Endothelial cell of hepatic sinusoid (primary cell): ENCODE measurements around the gene C9orf50.

Source experiments
- in situ Hi-C: cut with HindIII; loops from 2 replicates; pipeline ENCODE4 v1.10.0; 2017; ENCODE audit warnings: low sequenced_read_pairs

The C9orf50 gene

GRCh38 chr9:129573977-129574376, 46.9 kb downstream of the C9orf50 start:
- in situ Hi-C loops: no loop called here

GRCh38 chr9:129572517-129572916, 48.4 kb downstream of the C9orf50 start:
- in situ Hi-C loops: no loop called here

DNA sequence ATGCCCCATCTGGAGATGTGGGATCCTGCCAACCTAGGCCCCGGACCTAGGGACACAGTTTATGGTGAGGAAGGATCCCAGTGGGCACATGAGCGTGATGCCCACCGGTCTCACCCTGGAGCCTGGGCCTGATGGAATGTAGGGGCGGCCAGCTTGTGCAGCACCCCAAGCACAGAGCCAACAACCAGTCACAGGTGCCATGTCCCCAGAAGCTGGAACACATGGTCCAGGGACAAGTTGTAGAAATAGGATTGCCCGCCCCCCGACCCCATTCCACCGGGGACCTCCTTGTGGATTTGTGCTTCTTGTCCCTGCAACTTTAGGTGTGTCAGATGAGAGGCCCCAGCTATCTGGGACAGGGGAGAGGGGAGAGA, 48.9 kb downstream of the C9orf50 start:
- in situ Hi-C loops: no loop called here

GRCh38 chr9:129571298-129572051, 49.4 kb downstream of the C9orf50 start:
- in situ Hi-C loops: no loop called here

GRCh38 chr9:129570450-129571297, 50.2 kb downstream of the C9orf50 start:
- in situ Hi-C loops: no loop called here

GRCh38 chr9:129569502-129570449, 51.1 kb downstream of the C9orf50 start:
- in situ Hi-C loops: no loop called here

DNA sequence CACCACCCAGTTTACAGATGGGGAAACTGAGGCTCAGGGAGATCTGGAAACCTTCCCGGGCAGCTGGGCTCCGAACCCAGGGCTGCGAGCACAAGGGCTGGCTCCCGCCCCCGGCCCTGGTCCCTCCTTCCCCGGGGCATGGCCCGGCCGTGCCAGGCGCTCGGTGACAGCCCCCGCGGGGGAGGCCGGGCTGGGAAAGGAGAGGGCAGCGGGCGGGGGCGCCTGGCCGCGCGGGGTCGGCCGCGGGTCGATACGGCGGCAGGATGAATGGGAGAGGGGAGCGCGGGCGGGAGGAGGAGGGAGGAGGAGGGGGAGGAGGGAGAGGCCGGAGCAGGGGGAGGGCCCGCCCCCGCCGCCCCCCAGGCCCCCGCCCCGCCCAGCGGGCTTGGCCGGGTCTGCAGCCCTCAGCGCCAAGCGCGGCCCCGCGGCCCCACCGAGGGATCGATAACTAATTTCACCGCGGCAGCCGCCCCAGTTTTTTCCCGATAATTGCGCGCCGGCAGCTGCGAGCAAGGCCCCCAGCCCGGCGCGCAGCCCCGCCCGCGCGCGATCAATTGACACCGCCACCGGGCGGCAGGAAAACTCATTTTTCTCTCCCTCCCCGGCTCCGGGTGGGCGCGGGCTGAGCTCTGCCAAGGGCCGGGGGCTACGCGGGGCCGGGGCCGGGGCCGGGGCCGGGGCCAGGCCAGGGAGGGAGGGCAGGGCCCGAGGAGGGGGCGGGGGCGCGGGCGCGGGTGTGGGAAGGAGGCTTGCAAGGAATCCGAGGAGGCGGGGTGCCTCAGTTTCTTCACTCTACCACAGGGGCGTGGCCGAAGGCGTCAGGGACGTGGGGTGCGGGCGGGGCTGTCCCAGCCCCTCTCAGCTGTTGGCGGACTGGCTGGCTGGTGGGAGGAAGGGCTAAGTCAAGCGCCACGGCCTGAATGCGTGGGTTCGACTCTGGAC, 52.1 kb downstream of the C9orf50 start:
- in situ Hi-C loops: no loop called here

GRCh38 chr9:129567842-129568559, 52.9 kb downstream of the C9orf50 start:
- in situ Hi-C loops: no loop called here

- in situ Hi-C loops: no loop called here
These were observed 53.6 kb downstream of the C9orf50 start for GRCh38 chr9:129567329-129567728.

- in situ Hi-C loops: no loop called here
These were observed 54.2 kb downstream of the C9orf50 start for GRCh38 chr9:129566563-129567266.

GRCh38 chr9:129562917-129563316, 58.0 kb downstream of the C9orf50 start:
- in situ Hi-C loops: no loop called here

GRCh38 chr9:129562514-129562913, 58.4 kb downstream of the C9orf50 start:
- in situ Hi-C loops: no loop called here
